A673 (cell line): ENCODE data around the gene NR1I3.

ENCODE experiments used
- EZH2 ChIP-seq: fragments of 200-600 bp; sonication (generic); IDR thresholded peaks from 2 replicates; pipeline ENCODE4 v1.6.1; 2017; ENCODE audit warnings: borderline replicate concordance, low read depth, mild to moderate bottlenecking, mixed read lengths, antibody characterized with exemption, low read length; ENCODE audit not compliant: poor library complexity, severe bottlenecking
- TF ChIP-seq, protein P1 (sequence below): fragments of 300-800, 200-600 bp; sonication (generic); conservative IDR thresholded peaks from 2 replicates; pipeline ENCODE4 v1.5.1; 2017; ENCODE audit warnings: low read depth, mild to moderate bottlenecking, antibody characterized with exemption, low read length, moderate library complexity, mixed read lengths

DNA sequence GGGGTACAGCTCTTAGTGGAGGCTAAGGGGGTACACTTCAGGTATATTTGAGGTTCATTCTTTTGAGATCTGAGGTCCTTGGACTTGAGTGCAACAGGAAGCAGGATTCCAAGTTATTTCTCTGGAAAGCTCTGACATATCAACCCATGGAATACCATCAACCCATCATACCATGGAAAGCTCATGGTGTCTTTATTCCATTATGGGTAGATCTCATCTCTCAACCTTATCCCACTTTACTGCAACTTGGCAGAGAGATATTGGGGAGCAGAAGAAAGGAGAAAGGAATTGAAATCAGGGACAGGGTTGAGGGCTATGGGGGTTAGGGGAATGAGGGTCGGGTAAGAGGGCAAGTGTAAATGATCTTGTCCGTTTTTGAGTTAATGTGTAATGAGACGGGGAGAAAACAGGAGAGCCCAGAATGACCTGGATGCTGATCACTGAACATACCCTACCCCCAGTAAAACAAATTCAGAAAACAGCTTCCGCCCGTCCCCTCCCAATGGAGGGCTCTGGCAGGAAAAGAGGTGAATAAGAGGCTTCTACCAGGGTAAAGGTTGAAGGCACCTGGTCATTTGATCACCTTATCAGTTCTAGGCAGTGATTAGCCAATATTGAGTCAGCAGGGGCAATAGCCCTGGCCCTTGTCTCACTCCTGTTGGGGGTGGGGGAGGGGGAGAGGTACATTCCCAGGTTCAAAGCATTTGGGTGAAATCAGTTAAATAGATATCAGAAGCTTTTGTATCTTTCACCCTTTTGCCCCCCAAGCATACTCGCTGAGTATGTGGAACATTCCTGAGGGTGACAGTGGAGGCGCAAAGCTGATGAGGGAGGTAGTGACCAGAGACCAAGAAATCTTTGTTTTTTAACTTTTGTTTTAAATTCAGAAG, 14.0 kb downstream of the NR1I3 start:
- TF ChIP-seq, protein P1, sequence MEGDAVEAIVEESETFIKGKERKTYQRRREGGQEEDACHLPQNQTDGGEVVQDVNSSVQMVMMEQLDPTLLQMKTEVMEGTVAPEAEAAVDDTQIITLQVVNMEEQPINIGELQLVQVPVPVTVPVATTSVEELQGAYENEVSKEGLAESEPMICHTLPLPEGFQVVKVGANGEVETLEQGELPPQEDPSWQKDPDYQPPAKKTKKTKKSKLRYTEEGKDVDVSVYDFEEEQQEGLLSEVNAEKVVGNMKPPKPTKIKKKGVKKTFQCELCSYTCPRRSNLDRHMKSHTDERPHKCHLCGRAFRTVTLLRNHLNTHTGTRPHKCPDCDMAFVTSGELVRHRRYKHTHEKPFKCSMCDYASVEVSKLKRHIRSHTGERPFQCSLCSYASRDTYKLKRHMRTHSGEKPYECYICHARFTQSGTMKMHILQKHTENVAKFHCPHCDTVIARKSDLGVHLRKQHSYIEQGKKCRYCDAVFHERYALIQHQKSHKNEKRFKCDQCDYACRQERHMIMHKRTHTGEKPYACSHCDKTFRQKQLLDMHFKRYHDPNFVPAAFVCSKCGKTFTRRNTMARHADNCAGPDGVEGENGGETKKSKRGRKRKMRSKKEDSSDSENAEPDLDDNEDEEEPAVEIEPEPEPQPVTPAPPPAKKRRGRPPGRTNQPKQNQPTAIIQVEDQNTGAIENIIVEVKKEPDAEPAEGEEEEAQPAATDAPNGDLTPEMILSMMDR: no peak
- no peak for TF ChIP-seq EZH2
